Measurements from ENCODE around the gene TYW1B.
"Not testable (repeated sequence)": the region's sequence is repeated elsewhere in the genome, so short reads cannot be mapped to it uniquely, and the experiment has no call there.

TYW1B gene

DNA sequence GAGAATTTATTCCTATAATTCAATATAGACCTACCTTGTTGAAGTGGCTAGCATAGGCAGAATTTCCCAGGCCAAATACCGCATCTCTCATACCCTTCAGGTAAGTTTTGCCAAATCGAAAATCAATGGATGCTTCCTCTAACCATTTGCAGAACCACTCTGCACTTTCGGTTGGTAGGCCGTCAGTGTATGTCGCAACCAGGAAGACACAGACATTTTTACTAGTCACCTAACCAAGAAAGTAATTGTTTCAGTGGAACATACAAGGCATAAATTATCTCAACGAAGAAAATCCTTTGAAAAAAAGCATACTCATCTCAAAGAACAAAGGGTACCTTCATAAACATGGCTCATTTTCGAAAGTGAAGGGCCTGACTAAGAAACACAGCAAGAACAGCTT is 17.6 kb downstream of the TYW1B start:
- not testable (repeated sequence) for DNase-seq (ENCODE audit: low read depth)

DNA sequence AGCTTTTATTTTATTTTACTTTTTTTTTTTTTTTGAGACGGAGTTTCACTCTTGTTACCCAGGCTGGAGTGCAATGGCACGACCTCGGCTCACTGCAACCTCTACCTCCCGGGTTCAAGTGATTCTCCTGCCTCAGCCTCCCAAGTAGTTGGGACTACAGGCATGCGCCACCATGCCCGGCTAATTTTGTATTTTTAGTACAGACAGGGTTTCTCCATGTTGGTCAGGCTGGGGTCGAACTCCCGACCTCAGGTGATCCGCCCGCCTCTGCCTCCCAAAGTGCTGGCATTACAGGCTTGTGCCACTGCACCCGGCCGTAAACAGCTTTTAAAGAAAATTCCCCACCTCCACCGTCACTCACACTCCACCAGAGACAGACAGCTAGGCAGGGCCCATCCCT is 19.5 kb downstream of the TYW1B start:
- not testable (repeated sequence) for DNase-seq (ENCODE audit: low read depth)

DNA sequence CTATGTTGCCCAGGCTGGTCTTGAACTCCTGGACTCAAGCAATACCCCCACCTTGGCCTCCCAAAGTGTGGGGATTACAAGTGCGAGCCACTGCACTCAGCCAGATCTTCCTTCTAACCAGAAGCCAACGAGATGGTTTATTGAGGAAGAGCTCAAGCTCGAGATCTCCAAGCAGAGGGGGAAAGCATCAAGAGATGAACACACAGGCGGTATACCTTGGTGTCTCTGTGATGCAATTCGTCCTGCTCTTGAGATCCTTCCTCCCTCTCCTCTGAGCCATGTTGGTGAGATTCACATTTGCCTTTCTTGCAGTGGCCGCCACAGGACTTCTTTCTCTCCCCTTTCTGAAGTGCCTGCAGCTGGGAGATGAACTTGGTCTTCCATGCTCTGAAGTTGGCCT is 21.1 kb downstream of the TYW1B start:
- DNase-seq (ENCODE audit: low read depth), result not testable (repeated sequence)

DNA sequence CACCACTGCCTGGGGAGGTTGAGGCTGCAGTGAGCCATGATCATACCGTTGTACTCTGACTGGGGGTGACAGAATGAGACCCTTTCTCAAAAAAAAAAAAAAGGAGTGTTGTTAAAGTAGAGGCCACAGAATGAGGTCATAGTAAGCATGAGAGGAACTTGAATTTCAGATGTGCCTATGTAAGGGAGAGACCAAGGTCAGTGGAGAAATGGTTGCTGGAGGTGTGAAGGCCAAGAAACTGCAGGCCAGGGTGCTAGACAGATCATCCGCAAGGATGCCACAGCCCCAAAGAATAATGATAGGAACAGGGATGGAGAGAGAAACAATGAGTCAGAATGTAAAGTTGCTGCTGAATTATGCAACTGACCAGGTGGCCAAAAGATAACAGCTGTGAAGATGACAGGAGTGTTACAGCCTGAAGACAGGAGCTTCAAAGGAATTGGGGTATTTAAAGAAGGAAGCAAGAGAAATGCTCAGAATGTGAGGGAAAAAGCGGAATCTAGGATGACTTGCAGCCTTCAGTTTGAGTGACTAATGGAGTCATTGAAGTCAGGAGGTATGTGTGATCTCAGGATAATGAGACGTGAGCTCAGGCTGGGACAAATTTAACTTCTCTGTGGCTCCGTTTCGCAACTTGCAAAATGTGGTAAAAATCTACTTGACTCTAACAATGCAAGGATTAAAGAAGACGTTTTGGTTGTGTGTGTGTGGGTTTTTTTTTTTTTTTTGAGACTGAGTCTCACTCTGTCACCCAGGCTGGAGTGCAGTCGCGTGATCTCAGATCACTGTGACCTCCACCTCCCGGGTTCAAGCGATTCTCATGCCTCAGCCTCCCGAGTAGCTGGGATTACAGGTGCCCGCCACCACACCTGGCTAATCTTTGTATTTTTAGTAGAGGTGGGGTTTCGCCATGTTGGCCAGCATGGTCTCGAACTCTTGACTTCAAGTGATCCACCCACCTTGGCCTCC is 22.2 kb downstream of the TYW1B start:
- no peak for DNase-seq (ENCODE audit: low read depth)

DNA sequence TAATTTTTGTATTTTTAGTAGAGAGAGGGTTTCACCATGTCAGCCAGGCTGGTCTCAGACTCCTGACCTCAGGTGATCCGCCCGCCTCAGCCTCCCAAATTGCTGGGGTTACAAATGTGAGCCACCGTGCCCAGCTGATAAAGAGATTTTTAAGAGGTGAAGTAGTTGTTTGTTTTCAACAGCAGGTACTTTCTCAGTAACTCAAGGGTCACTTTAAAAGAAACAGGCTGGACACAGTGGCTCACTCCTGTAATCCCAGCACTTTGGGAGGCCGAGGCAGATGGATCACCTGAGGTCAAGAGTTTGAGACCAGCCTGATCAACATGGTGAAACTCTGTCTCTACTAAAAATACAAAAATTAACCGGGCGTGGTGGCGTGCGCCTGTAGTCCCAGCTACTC is 24.2 kb downstream of the TYW1B start:
- DNase-seq (ENCODE audit: low read depth), result not testable (repeated sequence)

DNA sequence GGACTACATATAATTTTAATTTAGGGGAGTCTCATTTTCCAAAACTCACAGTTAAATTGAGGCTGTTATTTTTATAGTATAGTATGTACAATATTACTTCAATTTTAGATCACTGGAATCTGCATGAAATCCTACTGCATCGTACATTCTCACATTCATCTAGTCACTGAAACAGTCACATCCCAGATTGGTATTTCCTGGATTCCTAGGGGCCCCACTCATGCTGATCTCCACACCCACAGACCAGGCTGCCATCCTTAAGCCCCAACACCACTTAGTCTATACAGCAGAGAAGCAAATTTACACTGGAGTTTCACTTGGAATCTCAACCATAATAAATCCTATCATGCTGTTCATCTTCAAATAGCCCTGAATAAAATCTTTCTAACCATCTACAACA is 26.4 kb downstream of the TYW1B start:
- not testable (repeated sequence) for DNase-seq (ENCODE audit: low read depth)

DNA sequence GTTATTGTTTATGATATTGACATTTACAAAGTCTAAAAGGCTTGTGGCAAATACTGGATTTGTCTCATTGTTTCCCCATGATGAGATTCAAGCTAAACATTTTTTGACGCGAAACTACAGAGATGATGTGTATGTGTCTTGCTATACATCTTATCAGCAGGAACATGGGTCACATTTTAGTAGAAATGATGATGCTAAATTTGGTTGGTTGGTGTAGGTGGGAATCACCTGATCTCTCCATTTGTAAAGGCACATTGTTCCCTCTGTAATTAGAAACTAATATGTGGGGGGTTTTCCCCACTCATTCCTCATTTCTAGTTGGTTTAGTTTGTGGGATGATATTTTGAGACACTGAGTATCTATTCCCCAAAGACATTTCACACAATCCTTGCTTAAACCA is 32.6 kb downstream of the TYW1B start:
- DNase-seq (ENCODE audit: low read depth), result not testable (repeated sequence)

DNA sequence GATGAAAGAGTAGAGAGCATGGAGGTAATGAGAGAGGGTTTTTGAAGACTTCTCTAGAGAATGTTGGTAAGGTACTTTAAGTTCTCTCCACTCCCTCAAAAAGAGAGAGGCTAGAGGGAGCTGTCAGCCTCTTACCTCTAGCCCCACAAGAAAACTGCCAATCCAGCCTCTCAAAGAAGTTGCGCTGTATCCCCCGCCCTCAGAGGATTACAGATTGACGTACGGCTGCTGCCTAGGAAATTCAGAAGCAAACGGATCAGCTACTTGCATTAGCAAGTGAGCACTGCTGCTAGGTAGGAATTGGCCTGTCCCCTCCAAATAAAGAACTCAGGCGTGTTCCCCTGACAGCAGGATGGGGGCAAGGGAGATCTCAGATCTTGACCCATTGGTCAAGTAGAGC is 34.2 kb downstream of the TYW1B start:
- DNase-seq (ENCODE audit: low read depth), result no peak

DNA sequence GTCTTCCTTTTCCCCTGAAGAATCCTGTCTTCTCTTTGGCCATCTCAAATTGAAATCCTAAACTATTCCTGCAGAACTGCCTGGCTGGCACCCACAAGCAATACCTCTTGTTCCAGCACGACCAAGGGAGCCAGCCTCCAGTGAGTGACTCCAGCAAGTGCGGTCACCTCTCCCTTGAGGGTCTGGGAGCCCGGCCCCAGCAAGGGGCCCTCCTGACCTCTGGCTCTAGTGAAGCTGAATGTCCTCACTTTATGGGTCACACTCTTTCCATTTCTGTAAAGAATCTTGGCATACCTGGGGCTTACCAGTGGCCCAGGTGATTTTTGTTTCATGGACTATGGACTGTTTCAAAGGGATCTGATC is 37.3 kb downstream of the TYW1B start:
- not testable (repeated sequence) for DNase-seq (ENCODE audit: low read depth)

DNA sequence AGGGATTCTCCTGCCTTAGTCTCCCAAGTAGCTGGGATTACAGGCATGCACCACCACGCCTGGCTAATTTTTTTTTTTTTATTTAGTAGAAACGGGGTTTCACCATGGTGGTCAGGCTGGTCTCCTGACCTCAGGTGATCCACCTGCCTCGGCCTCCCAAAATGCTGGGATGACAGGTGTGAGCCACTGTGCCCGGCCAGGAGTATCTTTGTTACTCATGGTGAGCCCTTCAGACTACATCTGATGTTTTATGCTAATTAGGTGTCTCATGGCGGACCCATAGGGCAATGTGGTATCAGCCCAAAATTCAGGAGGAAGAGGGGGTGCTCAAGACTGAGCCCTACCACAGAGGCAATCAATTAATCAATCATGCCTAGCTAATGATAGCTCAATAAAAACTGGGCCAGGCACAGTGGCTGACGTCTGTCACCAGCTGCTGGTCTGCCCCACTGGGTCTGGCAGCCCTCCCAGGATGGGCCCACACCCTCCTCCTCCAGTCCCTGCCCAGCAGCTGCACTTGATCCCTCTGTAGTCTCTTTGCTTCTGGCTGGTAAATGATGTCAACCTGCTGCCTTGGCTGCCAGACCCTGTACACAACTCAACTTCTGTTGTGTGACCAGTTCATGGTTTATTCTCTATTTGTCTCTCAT is 37.8 kb downstream of the TYW1B start:
- DNase-seq (ENCODE audit: low read depth), result not testable (repeated sequence)

DNA sequence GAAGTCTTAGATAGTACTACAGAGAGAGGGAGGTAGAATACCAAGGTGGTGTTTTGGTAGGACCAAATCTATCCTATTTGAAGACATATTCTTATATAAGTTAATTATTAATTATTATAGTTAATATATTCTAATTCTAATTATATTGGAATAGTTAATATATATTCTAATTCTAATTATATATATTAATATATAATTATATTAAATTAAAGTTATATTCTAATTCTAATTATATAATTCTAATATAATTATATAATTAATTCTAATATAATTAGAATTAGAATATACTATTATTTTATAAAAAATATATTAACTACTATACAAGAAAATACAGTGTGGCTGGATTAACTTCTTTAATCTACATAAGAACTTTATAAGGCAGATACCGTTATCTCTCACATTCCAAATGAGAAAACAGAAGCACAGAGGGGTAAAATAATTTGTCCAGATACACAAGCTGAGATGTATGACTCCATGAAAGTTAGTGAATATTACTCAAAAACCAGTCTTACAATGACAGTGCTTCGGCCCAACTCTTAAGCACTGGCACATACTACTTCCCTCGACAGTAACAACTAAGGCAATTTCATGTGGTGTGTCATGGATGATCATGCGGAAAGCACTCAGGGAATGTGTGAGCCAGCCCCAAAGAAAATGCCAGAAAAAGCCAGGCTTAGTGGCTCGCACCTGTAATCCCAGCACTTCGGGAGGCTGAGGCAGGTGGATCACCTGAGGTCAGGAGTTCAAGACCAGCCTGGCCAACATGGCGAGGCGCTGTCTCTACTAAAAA is 42.6 kb downstream of the TYW1B start:
- DNase-seq (ENCODE audit: low read depth), result no peak

DNA sequence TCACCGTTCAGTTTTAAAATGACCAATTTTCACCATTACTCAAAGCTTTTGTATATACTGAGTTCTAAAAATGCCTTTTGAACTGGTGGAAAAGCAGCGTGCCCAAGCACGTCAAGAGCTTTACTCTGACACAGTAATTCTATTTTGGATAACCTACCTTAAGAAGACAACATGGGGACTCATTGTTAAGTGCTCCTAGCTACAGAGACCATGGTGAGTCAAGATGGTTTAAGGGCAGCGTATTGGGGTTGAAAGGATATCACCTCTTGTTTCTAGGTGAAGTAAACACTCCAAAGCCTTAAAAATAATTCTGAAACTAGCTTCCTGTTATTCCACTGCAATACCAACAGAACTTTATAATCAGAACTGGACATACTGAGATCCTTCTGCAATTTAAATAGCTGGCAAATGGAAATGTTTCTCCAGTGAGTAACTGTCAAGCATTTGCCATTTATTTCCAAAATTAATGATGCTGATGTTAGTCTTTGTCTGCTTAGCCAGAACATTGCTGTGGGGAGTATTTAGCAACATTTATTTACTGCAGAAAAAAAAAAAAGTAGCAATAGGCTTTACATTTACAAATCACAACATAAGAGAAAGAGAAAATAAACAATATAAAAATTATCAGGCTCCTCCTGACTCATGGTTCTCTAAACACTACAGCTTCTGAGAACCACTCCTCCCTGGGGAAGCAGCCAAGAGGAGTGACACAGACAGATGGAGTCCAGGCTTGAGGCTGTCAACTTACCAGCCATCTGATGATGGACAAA is 44.2 kb downstream of the TYW1B start:
- not testable (repeated sequence) for DNase-seq (ENCODE audit: low read depth)

DNA sequence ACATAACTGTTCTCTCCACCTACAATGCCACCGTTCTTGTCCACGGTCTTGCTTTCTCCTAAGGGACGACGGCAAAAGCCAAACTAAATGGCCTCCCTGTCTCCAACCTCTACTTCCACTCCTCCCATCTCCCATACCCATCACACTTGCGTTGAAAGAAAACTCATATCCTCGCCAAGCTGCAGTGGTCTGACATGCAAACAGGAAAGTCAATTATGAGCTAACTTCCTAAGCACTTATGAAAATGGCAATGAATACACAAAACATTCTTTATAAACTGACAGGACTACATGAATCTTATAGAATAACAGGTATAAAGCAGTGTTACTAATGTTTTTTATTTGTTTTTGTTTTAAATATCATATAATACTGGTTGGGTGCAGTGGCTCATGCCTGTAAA is 46.4 kb downstream of the TYW1B start:
- DNase-seq (ENCODE audit: low read depth), result no peak

DNA sequence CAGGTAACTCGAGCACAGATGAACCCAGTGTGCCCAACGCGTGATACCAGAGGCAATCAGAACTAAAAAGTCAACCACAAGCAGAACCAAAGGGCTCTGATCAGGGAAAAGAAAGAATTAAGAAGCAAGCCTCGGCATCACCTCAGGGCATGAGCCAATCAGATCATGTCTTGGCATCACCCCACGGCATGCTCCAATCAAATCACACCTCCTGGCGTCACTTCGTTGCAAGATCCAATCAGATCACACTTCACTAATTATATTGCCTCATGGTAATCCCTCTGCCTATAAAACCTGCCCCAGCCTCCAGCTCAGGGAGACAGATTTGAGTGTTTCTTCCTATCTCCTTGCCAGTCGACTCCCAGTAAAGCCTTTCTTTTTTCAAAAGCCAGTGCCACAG is 46.8 kb downstream of the TYW1B start:
- DNase-seq (ENCODE audit: low read depth), result no peak

DNA sequence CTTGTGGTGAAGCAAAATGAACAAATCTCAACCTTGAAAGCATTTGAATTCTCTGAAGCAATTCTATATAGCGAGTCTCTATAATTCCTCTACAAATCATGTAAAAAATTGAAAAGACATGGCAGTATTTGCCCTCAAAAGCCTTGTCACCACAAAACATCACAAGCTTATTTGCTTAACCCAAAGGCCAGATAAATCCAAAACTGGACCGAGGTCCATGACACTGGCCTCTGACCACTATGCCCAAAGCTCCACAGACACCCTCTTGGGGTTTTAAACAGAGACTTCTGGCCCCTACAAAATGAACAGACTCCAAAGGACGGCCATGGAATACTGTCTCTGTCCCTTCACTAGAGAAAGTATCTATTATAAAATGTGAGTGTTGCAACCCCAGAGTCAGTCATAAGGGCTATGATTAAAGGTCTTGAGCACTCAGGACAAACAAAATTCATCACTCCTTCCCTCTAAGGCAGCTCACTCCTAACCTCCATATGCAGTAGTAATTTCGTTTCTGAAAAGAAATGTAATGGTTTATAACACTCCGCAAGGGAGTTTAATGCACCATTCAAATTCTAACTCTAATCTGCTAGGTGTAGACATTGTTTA is 47.6 kb downstream of the TYW1B start:
- DNase-seq (ENCODE audit: low read depth), result not testable (repeated sequence)

DNA sequence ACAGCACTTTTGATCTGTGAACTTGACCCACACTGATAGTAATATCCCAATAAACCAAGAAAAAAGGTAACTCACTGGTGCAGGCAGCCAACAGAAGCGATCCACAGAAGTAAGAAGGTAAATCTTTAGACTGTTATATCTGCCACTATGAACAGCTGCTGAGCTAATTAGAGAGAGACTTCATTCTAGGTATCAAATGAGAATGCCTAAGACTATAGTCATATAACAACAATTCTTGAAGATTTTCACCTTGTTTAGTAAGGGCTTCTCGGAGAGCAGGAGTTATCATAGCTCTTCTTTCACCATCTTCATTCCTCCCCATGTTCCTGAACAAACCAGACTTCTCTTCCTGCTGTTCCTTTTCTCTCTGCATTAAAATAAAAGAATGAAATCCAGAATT is 50.8 kb downstream of the TYW1B start:
- DNase-seq (ENCODE audit: low read depth), result not testable (repeated sequence)

DNA sequence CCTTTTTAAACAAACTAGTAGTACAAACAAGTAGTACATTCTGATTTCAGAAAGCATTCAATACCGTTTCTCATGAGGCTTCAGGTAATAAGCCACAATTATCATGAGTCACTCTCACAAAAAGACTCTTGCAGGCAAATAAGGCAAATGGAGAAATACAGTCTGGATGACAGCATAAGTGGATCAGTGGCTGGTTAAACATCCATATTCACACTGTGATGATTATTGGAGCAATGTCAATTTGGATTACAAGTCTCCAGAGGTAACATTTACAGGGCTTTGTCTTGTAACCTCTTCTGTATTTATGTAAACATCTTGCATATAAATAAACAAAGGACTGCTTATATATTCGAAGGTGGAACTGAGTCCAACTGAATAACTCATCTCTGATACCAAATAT is 55.4 kb downstream of the TYW1B start:
- not testable (repeated sequence) for DNase-seq (ENCODE audit: low read depth)

DNA sequence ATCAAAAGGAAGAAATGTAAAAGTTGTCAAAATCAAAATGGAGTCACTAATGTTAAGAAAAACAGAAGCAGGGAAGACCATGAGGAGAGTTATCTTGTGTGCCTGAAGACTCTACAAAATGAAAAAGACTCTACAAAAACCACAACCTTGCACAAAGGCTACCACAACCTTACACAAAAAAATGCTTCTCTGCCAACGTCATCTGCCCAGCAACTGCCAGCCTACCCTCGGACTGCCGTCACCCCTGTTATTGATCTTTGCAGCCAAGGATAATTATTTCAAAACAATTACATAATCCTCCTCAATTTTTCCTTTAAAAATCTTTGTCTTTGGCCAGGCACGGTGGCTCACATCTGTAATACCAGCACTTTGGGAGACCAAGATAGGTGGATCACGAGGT is 61.0 kb downstream of the TYW1B start:
- DNase-seq (ENCODE audit: low read depth), result not testable (repeated sequence)

DNA sequence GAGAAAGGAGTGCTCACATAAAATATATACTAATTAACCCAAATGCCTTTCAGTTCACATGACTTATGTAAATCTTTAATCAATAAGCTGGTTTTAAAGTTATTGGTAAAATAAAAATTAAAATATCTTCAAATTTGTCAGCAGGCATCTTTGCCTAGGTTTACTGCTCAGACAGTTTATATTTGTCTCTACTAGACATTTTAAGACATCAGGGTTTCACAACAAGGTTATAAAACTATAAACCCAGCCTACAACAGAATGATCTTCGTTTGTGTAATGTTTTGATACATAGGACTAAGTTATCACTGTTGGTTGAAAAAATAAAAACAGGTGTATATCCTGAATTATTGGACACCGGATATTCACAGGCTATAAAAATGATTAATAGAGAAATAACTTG is 67.4 kb downstream of the TYW1B start:
- no peak for DNase-seq (ENCODE audit: low read depth)

DNA sequence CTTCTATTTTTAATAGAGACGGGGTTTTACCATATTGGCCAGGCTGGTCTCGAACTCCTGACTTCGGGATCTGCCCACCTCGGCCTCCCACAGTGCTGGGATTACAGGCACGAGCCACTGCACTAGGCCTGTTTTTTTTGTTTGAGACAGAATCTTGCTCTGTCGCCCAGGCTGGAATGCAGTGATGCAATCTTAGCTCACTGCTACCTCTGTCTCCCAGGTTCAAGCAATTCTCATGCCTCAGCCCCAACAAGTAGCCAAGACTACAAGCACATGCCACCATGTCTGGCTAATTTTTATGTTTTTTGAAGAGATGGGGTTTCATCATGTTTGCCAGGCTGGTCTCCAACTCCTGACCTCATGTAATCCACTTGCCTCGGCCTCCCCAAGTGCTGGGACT is 73.7 kb downstream of the TYW1B start:
- no peak for DNase-seq (ENCODE audit: low read depth)

DNA sequence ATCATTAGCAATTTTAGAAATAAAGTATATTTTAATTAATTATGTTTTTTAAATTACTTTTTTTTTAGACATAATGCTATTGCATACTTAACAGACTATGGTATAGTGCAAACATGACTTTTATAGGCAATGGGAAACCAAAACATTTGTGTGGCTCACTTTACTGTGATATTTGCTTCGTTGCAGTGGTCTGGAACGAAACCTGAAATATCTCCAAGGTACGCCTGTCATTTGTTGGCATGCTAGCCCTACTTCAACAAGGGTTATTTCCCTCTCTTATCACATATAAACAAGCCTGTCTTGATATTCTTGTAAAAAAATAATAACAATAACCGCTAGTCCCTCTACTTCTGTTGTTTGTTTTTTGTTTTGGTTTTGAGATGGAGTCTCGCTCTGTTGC is 74.2 kb downstream of the TYW1B start:
- DNase-seq (ENCODE audit: low read depth), result no peak

All from activated T-cell treated with anti-CD3 and anti-CD28 coated beads for 48 hours (primary cell).